GM18502 (cell line): Measurements from ENCODE around the gene HABP4.

ENCODE experiments used
- ATAC-seq: cut with Tn5 transposase; IDR thresholded peaks from one replicate; pipeline ENCODE4 v1.9.1; 2021; ENCODE audit warnings: mild to moderate bottlenecking; ENCODE audit not compliant: unreplicated experiment, poor library complexity

Gene HABP4, protein sequence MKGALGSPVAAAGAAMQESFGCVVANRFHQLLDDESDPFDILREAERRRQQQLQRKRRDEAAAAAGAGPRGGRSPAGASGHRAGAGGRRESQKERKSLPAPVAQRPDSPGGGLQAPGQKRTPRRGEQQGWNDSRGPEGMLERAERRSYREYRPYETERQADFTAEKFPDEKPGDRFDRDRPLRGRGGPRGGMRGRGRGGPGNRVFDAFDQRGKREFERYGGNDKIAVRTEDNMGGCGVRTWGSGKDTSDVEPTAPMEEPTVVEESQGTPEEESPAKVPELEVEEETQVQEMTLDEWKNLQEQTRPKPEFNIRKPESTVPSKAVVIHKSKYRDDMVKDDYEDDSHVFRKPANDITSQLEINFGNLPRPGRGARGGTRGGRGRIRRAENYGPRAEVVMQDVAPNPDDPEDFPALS

DNA sequence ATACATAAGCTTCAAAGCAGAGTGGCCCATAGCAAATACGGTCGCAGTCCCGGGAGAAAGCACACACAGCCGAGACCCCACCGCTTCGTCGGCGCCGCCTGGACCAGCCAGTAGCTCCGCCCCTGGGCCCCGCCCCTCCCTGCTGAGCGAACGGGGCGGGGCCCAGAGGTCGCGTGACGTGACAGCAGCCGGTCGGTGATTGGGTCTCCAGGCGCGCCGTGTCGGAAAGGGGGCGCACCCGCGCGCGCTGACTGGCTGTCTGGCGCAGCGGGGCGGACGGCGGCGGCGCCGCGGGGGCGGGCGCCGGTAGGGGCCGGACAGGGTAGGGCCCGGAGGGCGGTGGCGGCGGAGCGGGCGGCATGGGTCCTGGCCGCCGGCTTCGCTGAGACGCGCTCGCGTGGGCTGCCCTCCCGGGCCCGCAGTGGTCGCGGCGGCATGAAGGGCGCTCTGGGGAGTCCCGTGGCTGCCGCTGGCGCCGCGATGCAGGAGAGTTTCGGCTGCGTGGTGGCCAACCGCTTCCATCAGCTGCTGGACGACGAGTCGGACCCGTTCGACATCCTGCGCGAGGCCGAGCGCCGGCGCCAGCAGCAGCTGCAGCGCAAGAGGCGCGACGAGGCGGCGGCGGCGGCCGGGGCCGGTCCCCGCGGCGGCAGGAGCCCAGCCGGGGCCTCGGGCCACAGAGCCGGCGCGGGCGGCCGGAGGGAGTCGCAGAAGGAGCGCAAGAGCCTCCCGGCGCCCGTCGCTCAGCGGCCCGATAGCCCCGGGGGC, at the start of gene HABP4:
Gene HABP4 (plus strand): TSS at position 325 of the 768 bp plus-strand sequence. CDS start 111 bp downstream, at position 436.
- ATAC-seq, result peak; percentile 93

DNA sequence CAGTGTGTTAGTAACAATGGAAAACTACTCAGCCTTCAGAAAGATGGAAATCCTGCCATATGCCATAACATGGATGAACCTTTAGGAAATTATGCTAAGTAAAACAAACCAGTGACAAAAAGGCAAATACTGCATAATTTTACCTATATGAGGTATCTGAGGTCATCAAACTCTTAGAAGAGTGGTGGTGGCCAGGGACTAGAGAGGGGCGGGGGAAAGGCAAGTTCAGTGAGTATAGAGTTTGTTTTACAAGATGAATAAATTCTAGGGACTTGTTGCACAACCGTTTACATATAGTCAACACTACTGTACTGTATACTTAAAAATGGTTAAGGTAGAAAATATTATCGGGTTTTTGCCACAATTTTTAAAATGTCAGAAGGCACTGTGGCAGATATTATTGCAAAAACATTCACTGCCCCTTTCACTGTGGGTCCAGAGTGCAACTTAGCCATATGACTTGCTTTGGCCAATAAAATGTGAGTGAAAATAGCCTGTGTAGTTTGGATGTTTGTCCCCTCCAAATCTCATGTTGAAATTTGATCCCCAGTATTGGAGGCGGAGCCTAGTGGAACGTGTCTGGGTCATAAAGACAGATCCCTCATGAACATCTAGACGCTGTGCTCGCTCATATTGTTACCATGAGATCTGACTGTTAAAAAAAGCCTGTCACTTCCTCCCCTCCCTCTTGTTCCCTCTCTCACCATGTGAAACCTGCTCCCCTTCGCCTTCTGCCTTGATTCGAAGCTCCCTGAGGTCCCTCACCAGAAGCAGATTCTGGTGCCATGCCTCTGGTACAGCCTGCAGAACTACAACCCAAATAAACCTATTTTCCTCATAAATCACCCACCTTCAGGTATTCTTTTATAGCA, 41.3 kb upstream of the HABP4 start:
- no peak for ATAC-seq

DNA sequence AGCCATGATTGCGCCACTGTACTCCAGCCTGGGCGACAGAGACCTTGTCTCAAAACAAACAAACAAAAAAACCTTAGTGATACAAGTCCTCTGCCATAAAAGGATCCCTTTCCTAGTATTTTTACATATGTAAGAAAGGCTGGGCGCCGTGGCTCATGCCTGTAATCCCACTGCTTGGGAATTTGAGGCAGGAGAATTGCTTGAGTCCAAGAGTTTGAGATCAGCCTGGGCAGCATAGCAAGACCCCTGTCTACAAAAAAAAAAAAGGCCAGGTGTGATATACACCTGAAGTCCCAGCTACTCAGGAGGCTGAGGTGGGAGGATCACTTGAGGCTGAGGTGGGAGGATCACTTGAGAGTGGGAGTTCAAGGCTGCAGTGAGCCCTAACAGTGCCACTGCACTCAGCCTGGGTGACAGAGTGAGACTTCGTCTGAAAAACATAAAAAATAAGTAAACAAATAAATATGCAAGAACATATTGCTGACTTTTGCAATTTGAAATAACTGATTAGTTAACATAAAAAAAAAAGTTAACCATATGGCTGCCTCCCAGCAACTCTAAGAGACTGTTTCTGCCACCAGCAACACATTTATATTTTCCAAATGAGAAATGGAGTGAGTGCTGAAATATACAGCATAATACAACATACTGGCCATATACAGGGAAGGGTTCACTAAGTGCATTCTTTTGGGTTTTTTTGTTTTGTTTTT, 38.7 kb upstream of the HABP4 start:
- no peak for ATAC-seq

DNA sequence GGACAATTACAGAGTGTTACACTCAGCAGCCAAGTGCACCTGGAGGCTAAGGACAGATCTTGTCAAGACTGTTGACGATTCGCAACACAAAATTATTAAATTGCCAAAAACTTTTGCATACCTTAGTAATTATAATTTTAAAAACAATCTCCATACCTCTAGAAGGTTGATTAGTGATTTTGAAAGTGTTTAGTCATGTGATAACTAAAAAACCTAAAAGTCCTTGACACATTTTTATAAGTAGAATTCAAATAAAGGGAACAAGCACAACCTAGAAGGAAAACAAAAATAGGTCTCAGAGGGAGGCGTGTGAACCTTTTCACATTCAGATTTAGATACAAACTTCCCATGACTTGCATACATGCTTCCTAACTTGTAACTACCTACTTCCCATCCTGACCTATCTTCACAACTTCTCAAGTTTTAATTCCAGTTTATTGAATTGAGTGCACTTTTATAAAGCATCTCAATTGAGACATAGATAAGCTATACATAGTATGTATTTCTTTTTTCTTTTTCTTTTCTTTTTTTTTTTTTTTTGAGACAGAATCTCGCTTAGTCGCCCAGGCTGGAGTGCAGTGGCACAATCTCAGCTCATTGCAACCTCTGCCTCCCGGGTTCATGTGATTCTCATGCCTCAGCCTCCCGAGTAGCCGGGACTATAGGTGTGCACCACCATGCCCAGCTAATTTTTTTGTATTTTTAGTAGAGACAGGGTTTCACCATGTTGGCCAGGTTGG, 37.6 kb upstream of the HABP4 start:
- ATAC-seq, result no peak

GRCh38 chr9:96413302-96414221, 36.4 kb upstream of the HABP4 start:
- ATAC-seq, result peak; percentile 30

GRCh38 chr9:96417051-96417586, 32.9 kb upstream of the HABP4 start:
- ATAC-seq, result peak; percentile 29

- peak; percentile 0 for ATAC-seq
These were observed 32.3 kb upstream of the HABP4 start for GRCh38 chr9:96417661-96418082.

- ATAC-seq, result peak; percentile 67
These were observed 31.7 kb upstream of the HABP4 start, which contains the start of gene ZNF367 for GRCh38 chr9:96418083-96418919. Gene ZNF367, minus strand, starts transcription at chr9:96418370. Its CDS starts 338 bp downstream, at chr9:96418032.

GRCh38 chr9:96418920-96419690, 30.9 kb upstream of the HABP4 start:
- peak; percentile 32 for ATAC-seq

- ATAC-seq, result no peak
These were observed 30.3 kb upstream of the HABP4 start for GRCh38 chr9:96419691-96419969.

- no peak for ATAC-seq
These were observed 29.3 kb upstream of the HABP4 start for GRCh38 chr9:96420468-96421219.

DNA sequence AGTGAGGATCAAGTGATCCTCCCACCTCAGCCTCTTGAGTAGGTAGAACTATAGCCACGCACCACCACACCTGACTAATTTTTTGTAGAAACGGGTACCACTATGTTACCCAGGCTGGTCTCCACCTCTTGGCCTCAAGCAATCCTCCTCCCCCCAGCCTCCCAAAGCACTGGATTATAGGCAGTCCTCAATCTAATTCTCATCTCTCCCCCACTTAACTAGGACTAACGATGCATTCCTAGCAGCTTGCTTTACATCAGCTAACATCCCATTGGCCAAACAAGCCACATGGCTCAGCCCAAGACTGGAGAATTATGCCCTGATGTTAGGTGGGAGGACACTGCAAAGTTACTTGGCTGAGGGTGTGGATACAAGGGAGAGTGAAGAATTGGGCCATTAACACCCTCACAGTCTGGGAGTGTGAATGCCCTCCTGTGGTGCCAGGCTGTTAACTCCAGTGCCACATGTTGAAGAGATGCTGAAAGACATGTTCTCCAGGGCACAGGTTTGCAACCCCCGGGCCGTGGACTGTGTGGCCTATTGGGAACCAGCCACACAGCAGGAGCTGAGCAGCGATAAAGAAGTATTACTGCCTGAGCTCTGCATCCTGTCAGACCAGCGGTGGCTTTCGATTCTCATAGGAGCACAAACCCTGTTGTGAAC, 26.5 kb upstream of the HABP4 start:
- ATAC-seq, result no peak

DNA sequence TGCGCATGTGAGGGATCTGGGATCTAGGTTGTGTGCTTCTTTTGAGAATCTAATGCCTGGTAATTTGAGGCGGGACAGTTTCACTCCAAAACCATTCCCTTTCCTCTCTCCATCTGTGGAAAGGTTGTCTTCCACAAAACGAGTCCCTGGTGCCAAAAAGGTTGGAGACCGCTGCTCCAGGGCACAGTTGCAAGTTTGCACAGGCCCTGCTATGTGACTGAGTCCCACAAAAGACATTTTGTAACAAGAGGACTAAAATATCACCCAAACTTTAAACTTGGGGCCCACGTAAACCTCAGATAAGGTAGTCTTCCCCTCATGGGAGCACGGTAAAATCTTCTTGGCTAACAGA, 26.0 kb upstream of the HABP4 start:
- no peak for ATAC-seq

DNA sequence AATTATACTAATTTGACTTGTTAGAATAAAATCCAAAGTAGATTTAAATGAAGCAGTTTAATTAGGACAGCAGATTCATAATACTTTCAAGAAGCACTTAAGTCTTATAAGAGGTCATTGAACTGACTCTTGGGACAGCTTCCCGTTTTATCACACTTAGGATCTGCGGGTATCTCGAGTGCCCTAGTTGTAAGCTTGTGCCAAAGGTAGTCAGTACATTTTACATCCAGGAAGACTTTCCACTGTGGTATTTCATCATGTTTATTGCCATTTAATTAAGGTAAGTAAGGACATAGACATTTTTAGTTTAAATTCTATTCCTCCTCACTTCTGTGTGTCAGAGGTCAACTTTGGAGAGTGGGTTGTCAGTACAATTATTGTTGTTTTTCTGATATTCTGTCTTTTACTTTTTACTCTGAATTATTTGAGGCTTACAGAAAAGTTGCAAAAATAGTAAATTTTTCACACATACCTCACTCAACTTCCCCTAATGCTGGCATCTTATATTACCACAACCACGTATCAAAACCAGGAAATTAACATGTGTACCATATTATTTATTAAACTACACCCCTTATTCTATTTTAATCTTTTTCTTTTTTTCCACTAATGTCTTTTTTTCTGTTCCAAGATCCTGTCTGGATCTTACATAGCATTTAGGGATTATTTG, 24.3 kb upstream of the HABP4 start:
- no peak for ATAC-seq

DNA sequence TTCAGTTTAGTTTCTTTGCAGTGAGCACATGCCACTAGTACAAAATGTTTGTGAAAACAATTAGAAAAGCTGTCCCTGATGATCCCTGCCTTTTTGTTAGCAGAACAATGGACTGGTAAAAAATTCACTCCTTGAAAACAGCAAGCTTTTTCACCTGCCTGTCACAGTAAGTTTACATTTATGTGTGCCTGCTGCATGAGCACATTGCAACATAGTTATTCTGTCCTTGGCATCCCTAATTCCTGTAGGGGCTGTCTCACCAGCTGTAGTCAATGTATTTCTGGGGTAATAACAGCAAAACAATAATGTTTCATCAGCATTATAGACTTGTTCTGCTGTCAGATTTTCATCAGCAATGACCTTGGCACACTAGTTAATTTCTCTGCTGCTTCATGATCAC, 20.2 kb upstream of the HABP4 start:
- no peak for ATAC-seq
